NCI-H1417 (cell line): ENCODE measurements around the gene ADAMTS14.
"Not testable (repeated sequence)": the region's sequence is repeated elsewhere in the genome, so short reads cannot be mapped to it uniquely, and the experiment has no call there.

ENCODE experiments used
- DNase-seq, 3 experiments: peaks; one replicate each; lab custom pipeline; 2025; lab: John Stamatoyannopoulos, UW

Gene ADAMTS14

GRCh38 chr10:70658582-70659136, 13.6 kb upstream of the ADAMTS14 start:
- no peak for DNase-seq

- no peak for DNase-seq
These were observed 13.0 kb upstream of the ADAMTS14 start for GRCh38 chr10:70659306-70659705.

- no peak for DNase-seq
These were observed 11.6 kb upstream of the ADAMTS14 start for GRCh38 chr10:70660722-70661121.

GRCh38 chr10:70661623-70662361, 10.5 kb upstream of the ADAMTS14 start:
- no peak for DNase-seq

- DNase-seq = no peak
These were observed 9.7 kb upstream of the ADAMTS14 start for GRCh38 chr10:70662362-70663220.

GRCh38 chr10:70663458-70664409, 8.6 kb upstream of the ADAMTS14 start:
- DNase-seq = not testable (repeated sequence)

GRCh38 chr10:70664702-70665195, 7.6 kb upstream of the ADAMTS14 start:
- DNase-seq = peak in 2 of 3 experiments; percentile 28 to 37

GRCh38 chr10:70666960-70667798, 5.1 kb upstream of the ADAMTS14 start:
- DNase-seq = no peak

- not testable (repeated sequence) for DNase-seq
These were observed 4.5 kb upstream of the ADAMTS14 start for GRCh38 chr10:70667818-70668217.

GRCh38 chr10:70668454-70668970, 3.8 kb upstream of the ADAMTS14 start:
- no peak for DNase-seq

GRCh38 chr10:70669015-70669414, 3.3 kb upstream of the ADAMTS14 start:
- DNase-seq = no peak

- no peak for DNase-seq
These were observed 2.5 kb upstream of the ADAMTS14 start for GRCh38 chr10:70669732-70670317.

- DNase-seq = no peak
These were observed 614 bp upstream of the ADAMTS14 start for GRCh38 chr10:70671619-70672164.

- peak in 1 of 3 experiments; percentile 24 for DNase-seq
These were observed 980 bp downstream of the ADAMTS14 start for GRCh38 chr10:70673043-70673928.

- DNase-seq = peak in 1 of 3 experiments; percentile 3
These were observed 1.7 kb downstream of the ADAMTS14 start for GRCh38 chr10:70673929-70674559.

GRCh38 chr10:70674560-70675495, 2.5 kb downstream of the ADAMTS14 start:
- DNase-seq = peak in 2 of 3 experiments; percentile 11 to 34
